GM12878 (cell line): Measurements from ENCODE around the gene ZBTB3. TPM values are rescaled to one million over a fixed set of nuclear protein-coding genes. Genes with fewer than 3 reads are reported as not detected.

Experiments used
- BMI1 ChIP-seq: fragments of 450-650 bp; IDR thresholded peaks from 2 replicates; pipeline ENCODE4 v1.6.1; 2016; ENCODE audit warnings: mild to moderate bottlenecking, moderate library complexity, borderline replicate concordance
- BRCA1 ChIP-seq: IDR thresholded peaks from 2 replicates; pipeline ENCODE4 v1.6.1; 2011; ENCODE audit warnings: low read depth, low read length, improper control_type of control experiment
- DPF2 ChIP-seq: fragments of 450-650 bp; IDR thresholded peaks from 2 replicates; pipeline ENCODE4 v1.6.1; 2017; ENCODE audit warnings: mild to moderate bottlenecking
- ETV6 ChIP-seq, 2 experiments: fragments of 450-650 bp in 1 of 2; IDR thresholded peaks in 1 of 2; conservative IDR thresholded peaks in 1 of 2; 2 replicates each; pipeline ENCODE4 v1.6.1; 2014; ENCODE audit warnings: antibody characterized with exemption in 1 of 2, borderline replicate concordance in 1 of 2, low read depth in 1 of 2, mild to moderate bottlenecking in 1 of 2, moderate library complexity in 1 of 2
- FOS ChIP-seq: IDR thresholded peaks from 3 replicates; pipeline ENCODE4 v1.6.1; 2011; ENCODE audit warnings: borderline replicate concordance; ENCODE audit not compliant: insufficient read length; ENCODE audit errors: extremely low read depth
- FOXK2 ChIP-seq: fragments of 450-650 bp; IDR thresholded peaks from 2 replicates; pipeline ENCODE4 v1.6.1; 2017; ENCODE audit warnings: mild to moderate bottlenecking, moderate library complexity
- GABPA ChIP-seq: IDR thresholded peaks from 2 replicates; pipeline ENCODE4 v1.6.1; 2014; ENCODE audit warnings: antibody characterized with exemption, low read depth, mild to moderate bottlenecking, inconsistent platforms
- KAT2A ChIP-seq: conservative IDR thresholded peaks from 2 replicates; pipeline ENCODE4 v1.6.1; 2011; ENCODE audit warnings: low read depth, low read length; ENCODE audit not compliant: control insufficient read depth
- SMARCA5 ChIP-seq: fragments of 450-650 bp; IDR thresholded peaks from 2 replicates; pipeline ENCODE4 v1.6.1; 2017; ENCODE audit warnings: mild to moderate bottlenecking
- SREBF2 ChIP-seq: IDR thresholded peaks from 2 replicates; pipeline ENCODE4 v1.6.1; 2012; ENCODE audit warnings: mild to moderate bottlenecking, low read length
- STAT3 ChIP-seq: IDR thresholded peaks from 2 replicates; pipeline ENCODE4 v1.6.1; 2011; ENCODE audit warnings: low read depth, low read length, improper control_type of control experiment
- SUZ12 ChIP-seq: fragments of 200-600 bp; sonication (generic); IDR thresholded peaks from one replicate; pipeline ENCODE4 v1.6.1; 2018; ENCODE audit warnings: antibody characterized with exemption, mild to moderate bottlenecking; ENCODE audit not compliant: unreplicated experiment
- TBL1XR1 ChIP-seq: IDR thresholded peaks from 2 replicates; pipeline ENCODE4 v1.6.1; 2012; ENCODE audit warnings: low read depth, low read length, improper control_type of control experiment
- WRNIP1 ChIP-seq: IDR thresholded peaks from 2 replicates; pipeline ENCODE4 v1.6.1; 2011; ENCODE audit warnings: low read depth, low read length, improper control_type of control experiment, borderline replicate concordance
- ZBED1 ChIP-seq: IDR thresholded peaks from 2 replicates; pipeline ENCODE4 v1.6.1; 2016; ENCODE audit warnings: borderline replicate concordance
- polyA plus RNA-seq, 11 experiments: library from polyadenylated mRNA; depleted of rRNA in 4 of 11; unstranded in 6 of 11; stranded (reverse) in 5 of 11; fragments of >200 nt; fragmentation: Nextera tagmentation in 4 of 11; fragmentation: Illumina TruSeq in 1 of 11; extraction: Ambion mirVana in 4 of 11; extraction: Trizol in 1 of 11; gene quantifications; 1 replicate in 1 of 11; 2 replicates in 10 of 11; pipeline versions ENCODE4 v1.2.1 to v1.2.3, GENCODE V29; 2011 to 2016; ENCODE audit warnings: inconsistent platforms in 2 of 11, missing spikeins in 2 of 11, low read depth in 1 of 11
- total RNA-seq, 4 experiments: library from RNA; depleted of rRNA in 3 of 4; stranded (reverse); fragments of >200 nt in 3 of 4; fragmentation: Illumina TruSeq in 1 of 4; extraction: Trizol in 1 of 4; gene quantifications; 2 replicates each; pipeline versions ENCODE4 v1.2.1 to v1.2.3, GENCODE V29; 2013 to 2021
- TF ChIP-seq, protein P1 (sequence below): fragments of 150-350 bp; IDR thresholded peaks from 2 replicates; pipeline ENCODE4 v1.6.1; 2016; ENCODE audit warnings: low read depth, low read length
- TF ChIP-seq, protein P2 (sequence below): fragments of 450-650 bp; formaldehyde crosslinking; IDR thresholded peaks from 2 replicates; pipeline ENCODE4 v1.5.0; 2022; ENCODE audit warnings: mild to moderate bottlenecking, missing genetic modification characterization
- TF ChIP-seq, protein P3 (sequence below): IDR thresholded peaks from 2 replicates; pipeline ENCODE4 v1.6.1; 2012; ENCODE audit warnings: low read depth, low read length, improper control_type of control experiment

ZBTB3 gene
- total and polyA plus RNA-seq, 10 of the 15 experiments (the other 5 are each of a cell fraction or from before 2014, with no cell fraction given): 1.4 to 7.7 (median 4.8) TPM

DNA sequence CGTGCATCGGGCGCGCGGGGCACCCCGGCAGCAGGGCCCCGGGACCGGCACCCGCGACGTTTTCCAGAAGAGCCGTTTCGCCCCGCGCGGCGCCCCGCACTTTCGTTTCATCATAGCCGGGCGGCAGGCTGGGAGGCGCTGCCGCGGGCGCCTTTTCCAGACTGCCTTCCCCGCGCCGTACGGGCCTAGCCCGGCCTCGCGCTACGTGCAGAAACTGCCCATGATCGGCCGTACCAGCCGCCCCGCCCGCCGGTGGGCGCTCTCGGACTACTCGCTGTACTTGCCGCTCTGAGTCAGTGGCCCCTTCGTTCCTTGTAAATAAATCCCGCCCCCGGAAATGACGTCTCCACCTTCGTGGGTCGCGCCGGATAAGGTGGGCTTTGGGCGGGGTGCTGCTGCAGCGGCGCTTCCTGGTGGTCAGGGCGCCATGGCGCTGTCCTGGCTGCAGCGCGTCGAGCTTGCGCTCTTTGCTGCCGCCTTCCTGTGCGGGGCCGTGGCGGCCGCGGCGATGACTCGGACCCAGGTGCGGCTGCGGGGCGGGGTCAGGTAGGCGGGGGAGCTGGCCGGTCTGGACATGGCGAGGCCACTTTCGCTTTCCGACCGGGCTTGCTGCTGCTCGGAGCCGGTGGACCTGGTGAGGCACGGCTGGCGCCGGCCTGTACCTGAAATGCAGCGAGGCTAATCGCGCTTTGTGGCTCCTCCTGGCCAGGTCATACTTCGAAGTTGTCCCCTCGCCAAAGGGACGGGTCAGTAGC lies 33.2 kb upstream of the ZBTB3 start, which contains the start of gene TMEM179B (continued):
- no peak for TF ChIP-seq FOS
- TF ChIP-seq BMI1: no peak
- TF ChIP-seq SREBF2: no peak
- peak; percentile 73 for TF ChIP-seq DPF2
- TF ChIP-seq ZBED1: no peak
- TF ChIP-seq, protein P1, sequence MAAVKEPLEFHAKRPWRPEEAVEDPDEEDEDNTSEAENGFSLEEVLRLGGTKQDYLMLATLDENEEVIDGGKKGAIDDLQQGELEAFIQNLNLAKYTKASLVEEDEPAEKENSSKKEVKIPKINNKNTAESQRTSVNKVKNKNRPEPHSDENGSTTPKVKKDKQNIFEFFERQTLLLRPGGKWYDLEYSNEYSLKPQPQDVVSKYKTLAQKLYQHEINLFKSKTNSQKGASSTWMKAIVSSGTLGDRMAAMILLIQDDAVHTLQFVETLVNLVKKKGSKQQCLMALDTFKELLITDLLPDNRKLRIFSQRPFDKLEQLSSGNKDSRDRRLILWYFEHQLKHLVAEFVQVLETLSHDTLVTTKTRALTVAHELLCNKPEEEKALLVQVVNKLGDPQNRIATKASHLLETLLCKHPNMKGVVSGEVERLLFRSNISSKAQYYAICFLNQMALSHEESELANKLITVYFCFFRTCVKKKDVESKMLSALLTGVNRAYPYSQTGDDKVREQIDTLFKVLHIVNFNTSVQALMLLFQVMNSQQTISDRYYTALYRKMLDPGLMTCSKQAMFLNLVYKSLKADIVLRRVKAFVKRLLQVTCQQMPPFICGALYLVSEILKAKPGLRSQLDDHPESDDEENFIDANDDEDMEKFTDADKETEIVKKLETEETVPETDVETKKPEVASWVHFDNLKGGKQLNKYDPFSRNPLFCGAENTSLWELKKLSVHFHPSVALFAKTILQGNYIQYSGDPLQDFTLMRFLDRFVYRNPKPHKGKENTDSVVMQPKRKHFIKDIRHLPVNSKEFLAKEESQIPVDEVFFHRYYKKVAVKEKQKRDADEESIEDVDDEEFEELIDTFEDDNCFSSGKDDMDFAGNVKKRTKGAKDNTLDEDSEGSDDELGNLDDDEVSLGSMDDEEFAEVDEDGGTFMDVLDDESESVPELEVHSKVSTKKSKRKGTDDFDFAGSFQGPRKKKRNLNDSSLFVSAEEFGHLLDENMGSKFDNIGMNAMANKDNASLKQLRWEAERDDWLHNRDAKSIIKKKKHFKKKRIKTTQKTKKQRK: no peak
- TF ChIP-seq, protein P2, sequence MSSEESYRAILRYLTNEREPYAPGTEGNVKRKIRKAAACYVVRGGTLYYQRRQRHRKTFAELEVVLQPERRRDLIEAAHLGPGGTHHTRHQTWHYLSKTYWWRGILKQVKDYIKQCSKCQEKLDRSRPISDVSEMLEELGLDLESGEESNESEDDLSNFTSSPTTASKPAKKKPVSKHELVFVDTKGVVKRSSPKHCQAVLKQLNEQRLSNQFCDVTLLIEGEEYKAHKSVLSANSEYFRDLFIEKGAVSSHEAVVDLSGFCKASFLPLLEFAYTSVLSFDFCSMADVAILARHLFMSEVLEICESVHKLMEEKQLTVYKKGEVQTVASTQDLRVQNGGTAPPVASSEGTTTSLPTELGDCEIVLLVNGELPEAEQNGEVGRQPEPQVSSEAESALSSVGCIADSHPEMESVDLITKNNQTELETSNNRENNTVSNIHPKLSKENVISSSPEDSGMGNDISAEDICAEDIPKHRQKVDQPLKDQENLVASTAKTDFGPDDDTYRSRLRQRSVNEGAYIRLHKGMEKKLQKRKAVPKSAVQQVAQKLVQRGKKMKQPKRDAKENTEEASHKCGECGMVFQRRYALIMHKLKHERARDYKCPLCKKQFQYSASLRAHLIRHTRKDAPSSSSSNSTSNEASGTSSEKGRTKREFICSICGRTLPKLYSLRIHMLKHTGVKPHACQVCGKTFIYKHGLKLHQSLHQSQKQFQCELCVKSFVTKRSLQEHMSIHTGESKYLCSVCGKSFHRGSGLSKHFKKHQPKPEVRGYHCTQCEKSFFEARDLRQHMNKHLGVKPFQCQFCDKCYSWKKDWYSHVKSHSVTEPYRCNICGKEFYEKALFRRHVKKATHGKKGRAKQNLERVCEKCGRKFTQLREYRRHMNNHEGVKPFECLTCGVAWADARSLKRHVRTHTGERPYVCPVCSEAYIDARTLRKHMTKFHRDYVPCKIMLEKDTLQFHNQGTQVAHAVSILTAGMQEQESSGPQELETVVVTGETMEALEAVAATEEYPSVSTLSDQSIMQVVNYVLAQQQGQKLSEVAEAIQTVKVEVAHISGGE: no peak
- TF ChIP-seq WRNIP1: no peak
- peak; percentile 93 for TF ChIP-seq GABPA
- TF ChIP-seq SUZ12: no peak
- 0 out of 2 replicates have a peak, but pooled peaks have one; percentile 21 for TF ChIP-seq FOXK2
- TF ChIP-seq, protein P3, sequence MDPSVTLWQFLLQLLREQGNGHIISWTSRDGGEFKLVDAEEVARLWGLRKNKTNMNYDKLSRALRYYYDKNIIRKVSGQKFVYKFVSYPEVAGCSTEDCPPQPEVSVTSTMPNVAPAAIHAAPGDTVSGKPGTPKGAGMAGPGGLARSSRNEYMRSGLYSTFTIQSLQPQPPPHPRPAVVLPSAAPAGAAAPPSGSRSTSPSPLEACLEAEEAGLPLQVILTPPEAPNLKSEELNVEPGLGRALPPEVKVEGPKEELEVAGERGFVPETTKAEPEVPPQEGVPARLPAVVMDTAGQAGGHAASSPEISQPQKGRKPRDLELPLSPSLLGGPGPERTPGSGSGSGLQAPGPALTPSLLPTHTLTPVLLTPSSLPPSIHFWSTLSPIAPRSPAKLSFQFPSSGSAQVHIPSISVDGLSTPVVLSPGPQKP: peak; percentile 65; the same call in 1 of the 2 replicates
- TF ChIP-seq KAT2A: no peak
- TF ChIP-seq BRCA1: no peak
- no peak for TF ChIP-seq ETV6 (conservative IDR thresholded peaks at IDR 0.05 in 1 of 2, IDR thresholded peaks at IDR 0.05 in 1 of 2; ENCODE audit: borderline replicate concordance in 1 of 2, low read depth in 1 of 2)
- no peak for TF ChIP-seq STAT3
- TF ChIP-seq SMARCA5: no peak
- TF ChIP-seq TBL1XR1: peak; percentile 22; the same call in 1 of the 2 replicates
